ENCODE results near the gene MAGI2.

Gene MAGI2

DNA sequence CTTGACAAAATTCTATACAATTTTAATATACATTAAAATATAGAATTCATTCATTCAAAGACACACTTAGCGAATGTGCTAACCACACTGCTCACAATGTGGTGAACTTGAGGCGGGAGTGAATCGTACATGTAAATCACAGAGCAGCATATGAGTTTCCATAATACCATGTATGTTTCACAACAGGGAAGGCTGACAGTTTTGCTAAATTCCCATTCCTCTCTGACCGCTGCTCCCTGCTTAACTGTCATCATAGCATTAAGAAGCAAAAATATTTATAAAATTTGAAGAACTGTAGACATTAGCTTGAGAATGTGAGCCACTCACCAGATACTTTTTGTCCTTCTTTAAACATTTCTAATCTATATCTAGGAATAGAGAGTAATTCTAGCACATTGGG, 763.3 kb downstream of the MAGI2 start:
- DNase-seq: no peak

GRCh38 chr7:78688376-78688775, 765.1 kb downstream of the MAGI2 start:
- DNase-seq: no peak

- DNase-seq: no peak
Measured at GRCh38 chr7:78686189-78686588, 767.3 kb downstream of the MAGI2 start.

DNA sequence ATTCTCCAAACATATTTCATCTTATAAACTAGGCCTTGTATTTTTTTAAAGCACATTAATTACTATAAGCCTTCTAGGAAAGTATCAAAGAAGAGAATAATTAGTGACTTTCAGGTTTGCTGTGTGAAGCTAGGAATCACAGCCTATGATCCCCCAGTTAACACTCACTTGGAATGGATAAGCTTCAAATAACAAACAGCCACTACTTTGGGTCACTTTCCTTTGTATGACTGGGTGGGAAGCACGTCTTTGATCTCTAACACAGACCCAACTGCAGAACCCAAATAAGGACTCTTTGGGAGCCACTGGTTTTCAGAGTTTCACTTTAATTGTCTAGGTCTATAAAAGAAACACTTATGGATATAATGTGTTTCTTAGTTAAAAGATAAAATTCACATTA, 769.3 kb downstream of the MAGI2 start:
- DNase-seq: no peak

DNA sequence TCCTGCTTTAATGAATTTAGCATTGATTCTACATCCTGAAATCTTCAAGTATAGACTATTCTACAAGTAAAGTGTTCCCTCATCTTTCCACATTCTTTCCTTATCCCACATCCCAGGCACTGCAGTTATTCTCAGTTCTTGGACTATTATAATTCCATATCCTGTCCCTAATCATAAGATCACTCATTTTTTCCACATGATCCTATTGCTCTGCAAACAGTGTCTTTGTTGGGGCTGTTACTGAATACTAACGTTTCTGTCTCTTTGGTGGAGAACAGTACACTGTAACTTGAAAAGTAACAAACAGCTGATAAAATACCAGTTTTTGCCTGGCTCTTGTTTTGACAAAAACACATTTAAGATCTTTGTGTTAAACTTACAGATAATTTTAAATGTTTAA, 769.9 kb downstream of the MAGI2 start:
- no peak for DNase-seq

GRCh38 chr7:78679112-78679876, 774.2 kb downstream of the MAGI2 start:
- no peak for DNase-seq

DNA sequence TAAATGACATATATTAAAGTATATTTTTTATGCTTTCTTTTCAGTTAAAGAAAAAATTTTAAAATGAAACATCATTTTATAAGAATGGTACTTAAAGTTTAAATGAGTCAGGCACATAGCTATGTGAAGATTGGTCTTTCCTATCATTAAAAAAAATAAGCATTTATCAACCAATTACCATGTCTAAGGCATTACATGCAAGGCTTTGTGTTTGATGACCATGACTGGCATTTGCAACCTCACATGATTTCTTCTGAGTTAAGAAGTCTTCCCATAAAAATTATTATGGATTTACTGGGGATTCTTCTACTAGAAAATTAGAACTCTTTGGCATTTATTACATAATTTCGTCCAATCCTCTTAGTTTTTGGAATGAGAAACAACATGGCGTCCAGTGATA, 776.1 kb downstream of the MAGI2 start:
- DNase-seq: no peak

- DNase-seq: no peak
Measured at GRCh38 chr7:78675511-78675910, 778.0 kb downstream of the MAGI2 start.

DNA sequence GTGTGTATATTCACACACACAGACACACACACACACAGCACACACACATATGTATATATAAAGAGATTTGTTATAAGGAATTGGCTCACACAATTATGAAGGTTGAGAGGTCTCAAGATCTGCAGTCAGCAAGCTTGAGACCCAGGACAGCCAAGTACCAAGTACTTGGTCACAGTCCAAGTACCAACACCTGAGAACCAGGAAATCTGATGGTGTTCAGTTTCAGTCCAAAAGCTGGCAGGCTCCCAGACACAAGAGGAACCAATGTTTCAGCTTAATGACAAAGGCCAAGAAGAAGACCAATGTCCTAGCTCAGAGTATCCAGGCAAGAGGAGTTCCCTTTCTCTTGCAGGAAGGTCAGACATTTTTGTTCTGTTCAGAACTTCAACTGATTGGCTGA, 780.2 kb downstream of the MAGI2 start:
- DNase-seq: no peak

GRCh38 chr7:78662939-78663338, 790.5 kb downstream of the MAGI2 start:
- DNase-seq: no peak

- DNase-seq: no peak
Measured at GRCh38 chr7:78649976-78650375, 803.5 kb downstream of the MAGI2 start.

- no peak for DNase-seq
Measured at GRCh38 chr7:78649236-78649635, 804.2 kb downstream of the MAGI2 start.

DNA sequence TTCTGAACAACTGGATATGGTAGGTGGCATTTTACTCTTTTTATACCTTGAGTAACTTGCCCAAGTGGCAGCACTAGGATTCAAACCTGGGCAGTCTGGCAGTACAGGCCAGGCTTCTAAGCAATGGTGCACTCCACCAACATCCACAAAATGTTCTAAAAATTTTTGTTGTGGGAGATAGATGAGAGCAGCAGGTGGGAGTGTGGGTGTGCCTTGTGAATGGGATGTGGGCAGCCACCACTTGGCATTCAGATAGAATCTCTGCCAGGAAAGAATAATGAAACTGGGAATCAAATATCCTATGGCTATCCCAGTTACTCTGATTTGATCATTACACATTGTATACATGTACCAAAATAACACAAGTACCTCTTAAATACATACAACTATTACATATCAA, 810.7 kb downstream of the MAGI2 start:
- DNase-seq: no peak

- no peak for DNase-seq
Measured at GRCh38 chr7:78638364-78638763, 815.1 kb downstream of the MAGI2 start.

DNA sequence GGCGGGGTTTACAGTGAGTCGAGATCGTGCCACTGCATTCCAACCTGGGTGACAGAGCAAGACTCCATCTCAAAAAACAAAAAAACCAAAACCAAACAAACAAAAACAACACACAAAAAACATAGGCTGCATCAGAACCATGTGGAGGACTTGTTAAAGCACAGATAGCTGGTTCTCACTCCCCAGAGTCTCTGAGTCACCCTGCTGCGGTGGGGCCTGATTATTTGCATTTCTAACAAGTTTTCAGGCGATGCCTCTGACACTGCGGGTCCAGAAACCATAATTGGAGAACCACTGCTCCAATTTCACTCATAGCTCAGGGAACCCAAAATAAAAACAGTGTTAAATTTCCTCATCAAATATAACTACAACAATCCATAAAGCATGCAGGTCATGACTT, 816.7 kb downstream of the MAGI2 start:
- DNase-seq: no peak

DNA sequence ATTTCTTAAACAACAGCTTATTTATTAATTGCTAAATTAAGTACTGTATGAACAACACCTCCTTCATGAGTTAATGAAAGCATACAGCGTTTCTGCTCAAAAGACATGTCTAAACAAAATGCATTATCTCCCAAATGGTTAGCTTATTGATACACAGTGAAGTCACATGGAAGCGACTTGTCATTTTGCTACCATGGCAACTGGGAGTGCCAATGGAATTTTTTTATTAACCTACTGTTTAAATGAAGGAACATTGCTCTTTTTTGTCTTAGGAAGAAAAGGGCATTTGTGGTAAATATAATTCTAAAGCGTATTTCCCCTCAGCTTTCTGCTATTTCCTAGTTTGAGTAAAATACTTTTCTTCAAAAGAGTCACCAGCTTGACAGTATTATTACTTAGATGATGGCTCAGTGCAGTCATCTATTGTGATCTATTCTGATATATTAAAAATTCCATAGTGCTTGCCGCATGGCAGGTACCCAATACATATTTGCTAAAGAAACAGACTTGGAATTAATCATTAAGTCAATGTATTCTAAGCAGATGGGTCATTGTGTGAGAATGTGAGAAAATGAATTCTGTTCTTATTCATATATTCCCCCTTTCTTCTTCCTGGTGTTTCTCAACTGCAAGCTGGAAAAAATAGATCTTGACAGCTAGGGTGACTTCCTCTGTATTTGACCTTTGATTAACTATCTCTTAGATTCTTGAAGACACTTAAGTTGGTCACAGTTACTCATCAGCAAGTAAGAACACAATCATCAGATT, 818.3 kb downstream of the MAGI2 start:
- DNase-seq: no peak

GRCh38 chr7:78634093-78634492, 819.4 kb downstream of the MAGI2 start:
- no peak for DNase-seq

DNA sequence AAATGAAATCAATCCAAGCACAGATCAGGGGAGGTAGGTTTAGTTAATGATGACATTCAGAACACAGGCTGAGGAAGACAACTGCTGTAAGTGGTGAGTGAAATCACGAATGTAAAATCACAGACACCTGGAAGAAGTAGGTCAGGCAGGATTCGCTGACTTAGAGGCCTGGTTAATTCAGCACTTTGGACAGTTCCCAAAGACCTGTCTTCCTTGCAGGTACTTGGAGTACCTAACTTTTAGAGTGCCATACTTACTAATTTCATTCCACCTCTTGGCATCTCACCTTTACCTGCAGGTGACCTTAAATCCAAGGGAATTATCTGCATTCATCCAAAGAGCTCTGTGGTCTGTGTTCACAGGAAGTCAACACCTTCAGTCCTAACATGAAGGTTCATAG, 832.5 kb downstream of the MAGI2 start:
- no peak for DNase-seq

- no peak for DNase-seq
Measured at GRCh38 chr7:78616539-78616938, 836.9 kb downstream of the MAGI2 start.

GRCh38 chr7:78609281-78609680, 844.2 kb downstream of the MAGI2 start:
- DNase-seq: no peak

DNA sequence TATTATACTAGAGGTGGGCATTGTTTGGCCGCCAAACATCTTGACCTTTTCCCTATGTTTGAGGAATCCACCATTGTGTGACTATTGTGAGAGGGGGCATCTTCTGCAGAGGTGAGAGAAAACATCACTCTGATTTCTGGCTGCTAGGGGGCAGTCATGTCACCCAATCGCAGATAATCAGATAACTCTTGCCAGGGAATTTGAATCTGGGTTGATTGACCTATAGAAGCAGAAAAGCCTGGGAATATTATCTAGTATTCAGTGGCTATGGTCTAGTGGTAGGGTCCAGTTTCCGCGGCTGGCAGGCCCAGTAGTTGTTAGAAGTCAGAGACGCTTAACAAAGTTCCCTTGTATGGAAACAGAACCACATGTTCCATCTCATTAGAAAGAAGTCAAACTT, 846.4 kb downstream of the MAGI2 start:
- DNase-seq: no peak

DNA sequence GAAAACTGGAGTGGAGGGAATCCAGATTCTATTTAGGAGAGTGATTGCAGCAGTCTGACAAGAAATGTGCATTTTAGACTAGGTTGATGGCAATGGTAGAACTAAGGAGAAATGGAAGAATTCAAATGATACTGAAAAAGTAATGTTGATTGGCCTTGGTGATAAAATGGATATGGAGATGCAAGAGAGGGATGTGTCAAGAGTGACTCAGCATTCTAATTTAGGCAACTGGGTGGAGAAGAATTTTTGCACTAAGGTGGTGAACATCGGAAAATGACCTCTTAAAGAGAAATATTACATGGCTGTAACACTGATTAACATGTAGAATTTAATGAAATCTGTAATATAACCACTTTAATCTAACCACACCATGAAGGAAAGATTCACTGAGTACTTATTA, 848.3 kb downstream of the MAGI2 start:
- DNase-seq: no peak

DNA sequence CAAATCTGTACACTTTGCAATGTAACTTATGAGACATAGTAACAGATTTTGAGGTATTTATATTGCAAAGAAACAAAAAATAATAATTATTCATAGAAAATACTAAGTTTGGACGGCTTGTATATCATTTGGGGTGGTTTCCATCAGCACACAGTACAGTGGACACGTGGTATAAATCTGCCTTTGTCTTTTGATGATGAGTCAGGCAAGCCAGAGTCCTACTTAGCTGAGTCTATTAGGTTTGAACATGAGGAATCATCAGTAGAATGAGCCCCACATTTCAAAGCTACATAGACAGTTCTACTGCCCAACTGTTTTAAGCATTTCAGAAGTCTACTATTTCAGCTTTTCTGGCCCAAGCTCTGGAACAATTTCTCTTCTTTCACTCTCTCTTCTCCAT, 851.7 kb downstream of the MAGI2 start:
- no peak for DNase-seq

- DNase-seq: no peak
Measured at GRCh38 chr7:78594156-78594555, 859.3 kb downstream of the MAGI2 start.

DNA sequence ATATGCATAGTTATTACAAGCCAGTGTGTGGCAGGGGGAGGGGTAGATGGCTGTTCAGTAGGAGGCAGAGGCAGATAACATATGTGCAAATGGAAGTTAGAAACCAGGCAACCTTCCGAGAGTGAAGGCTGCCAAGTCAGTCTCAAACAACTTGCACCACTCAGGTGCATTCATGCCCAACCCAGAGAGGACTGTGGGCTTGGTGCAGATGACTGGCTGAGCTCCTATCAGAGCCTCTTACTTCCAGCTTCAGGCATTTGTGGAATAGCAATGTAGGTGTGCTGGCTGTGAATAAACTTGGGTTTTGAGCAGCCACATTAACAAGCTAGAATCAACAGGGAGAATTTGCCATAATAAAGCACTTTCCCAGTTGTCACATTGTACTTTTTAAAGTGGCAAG, 865.1 kb downstream of the MAGI2 start:
- DNase-seq: no peak
